GM19455 (cell line): ENCODE results near the gene MEF2C.

Experiments used
- ATAC-seq: cut with Tn5 transposase; IDR thresholded peaks from one replicate; pipeline ENCODE4 v1.9.1; 2021; ENCODE audit not compliant: unreplicated experiment

Gene MEF2C

DNA sequence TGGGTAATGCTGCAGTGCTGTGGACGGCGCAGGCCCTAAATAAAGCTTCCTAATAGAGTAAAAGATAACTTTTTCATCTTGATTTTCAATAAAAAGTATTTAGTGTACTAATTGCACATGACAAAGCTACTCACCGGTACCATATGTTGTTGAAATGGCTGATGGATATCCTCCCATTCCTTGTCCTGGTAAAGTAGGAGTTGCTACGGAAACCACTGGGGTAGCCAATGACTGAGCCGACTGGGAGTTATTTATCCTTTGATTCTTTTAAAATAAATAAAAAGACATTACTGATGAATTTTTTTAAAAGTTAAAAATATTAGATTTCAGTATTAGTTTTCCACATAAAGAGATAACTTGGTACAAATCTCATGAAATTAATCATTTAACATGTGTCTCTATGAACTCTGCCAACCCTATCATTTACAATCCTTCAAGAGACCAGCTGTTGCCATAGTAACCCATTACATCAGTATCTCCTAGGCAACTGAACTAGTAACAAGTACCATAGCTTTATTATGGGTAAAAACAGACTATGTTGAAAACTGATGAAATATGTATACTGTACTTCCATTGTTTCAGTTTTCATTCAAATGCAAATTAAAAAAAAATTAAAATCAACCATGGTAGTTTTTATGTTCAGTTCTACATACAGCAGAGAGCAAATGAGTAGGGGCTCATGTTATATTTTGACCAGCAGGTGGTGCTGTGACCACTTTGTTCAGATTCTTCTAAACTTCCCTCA, 153.7 kb downstream of the MEF2C start:
- ATAC-seq = peak; percentile 29

DNA sequence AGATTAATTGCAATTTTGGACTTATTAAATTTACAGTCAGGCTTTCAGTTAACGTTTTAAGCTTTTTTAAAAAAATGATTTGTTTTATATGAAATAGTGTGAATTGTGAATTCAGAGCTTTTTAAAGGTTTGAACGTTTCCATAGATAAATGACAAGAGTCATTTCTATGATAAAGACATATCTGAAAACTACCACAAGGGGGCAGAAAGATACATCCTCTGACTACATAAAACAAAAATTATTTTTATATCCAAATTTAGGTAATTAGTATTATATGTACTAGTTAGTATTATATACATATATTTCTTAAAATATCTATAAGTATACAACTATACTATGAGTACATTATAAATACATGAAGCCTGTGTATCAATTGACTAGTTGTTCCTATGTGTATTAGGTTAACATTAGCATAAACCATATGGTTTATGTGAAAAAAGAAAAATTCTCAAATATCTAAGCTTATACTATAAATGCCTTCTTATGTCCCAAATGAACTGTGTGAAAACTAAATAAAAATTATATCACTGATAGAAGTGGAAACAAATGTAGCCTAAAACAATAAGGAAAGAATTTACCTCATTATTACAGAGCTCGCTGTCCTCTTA, 155.2 kb downstream of the MEF2C start:
- no peak for ATAC-seq

DNA sequence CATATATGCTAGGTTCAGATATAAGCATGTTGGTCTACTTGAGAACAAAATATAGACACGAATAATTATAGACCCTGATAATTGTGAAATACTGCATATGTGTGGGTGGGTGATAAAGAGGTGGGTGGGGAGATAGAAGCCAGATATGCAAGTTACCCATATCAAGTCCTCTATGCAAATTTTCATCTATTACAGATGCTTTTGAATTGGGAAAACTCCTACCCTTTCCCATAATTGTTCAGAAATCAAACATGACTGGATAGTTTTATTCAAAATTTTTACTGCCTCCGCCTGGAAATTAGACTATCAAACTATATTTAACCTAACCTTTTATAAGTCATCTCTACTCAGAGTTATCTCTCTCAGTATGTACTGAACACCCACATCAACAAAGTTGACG, 157.5 kb downstream of the MEF2C start:
- ATAC-seq = no peak

DNA sequence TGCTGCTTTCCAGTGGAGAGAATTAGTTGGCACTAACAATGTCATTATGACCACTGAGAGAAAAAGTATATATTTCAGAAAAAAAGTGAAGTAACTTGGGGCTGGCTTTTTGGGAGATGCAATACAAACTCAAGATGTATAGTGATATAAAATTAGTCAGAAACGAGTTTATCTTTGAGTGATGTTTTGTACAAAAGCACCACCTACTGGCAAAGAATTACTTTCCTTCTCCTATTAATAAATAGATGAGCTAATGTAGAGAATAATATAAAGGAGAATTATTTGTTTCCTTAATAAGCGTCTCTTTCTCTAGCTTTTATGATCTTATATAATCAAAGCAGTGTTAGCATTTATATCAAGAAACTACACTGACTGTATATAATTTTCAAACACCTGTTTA, 158.8 kb downstream of the MEF2C start:
- ATAC-seq = no peak

DNA sequence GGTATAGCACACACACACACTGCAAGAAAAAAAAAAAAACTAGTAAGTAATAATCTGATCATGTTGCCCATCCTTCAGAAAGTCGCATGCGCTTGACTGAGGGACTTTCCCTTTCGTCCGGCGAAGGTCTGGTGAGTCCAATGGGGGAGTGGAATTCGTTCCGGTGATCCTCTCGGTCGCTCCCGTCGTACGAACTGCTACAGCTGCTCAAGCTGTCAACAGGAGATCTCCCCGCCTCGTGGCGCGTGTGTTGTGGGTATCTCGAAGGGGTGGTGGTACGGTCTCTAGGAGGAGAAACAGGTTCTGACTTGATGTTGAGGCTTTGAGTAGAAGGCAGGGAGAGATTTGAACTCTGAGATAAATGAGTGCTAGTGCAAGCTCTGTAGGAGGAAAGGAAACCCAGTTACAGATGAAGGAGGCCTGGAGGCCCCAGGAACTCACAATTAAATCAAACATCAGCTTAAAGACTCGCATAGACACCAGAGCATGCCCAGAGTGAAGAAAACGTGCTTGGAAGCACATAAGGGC, 160.4 kb downstream of the MEF2C start:
- no peak for ATAC-seq

DNA sequence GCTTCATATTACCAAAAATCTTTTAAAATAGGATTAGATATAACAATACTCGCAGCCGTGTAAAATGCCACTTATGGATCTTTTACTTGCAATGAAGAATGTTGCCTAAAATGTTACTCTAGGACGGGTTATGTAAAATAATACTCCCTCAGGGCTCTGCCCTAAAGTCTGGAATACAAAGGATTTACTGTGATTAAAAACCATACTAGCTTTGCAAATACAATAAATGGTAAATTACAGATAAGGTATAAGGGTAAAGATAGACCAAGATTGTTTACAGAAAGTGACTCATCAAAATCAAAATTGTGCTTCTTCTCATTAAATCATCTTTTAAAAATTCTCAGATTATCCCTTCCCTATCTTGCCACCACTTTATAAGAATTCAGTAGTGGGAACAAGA, 163.6 kb downstream of the MEF2C start:
- ATAC-seq = no peak

DNA sequence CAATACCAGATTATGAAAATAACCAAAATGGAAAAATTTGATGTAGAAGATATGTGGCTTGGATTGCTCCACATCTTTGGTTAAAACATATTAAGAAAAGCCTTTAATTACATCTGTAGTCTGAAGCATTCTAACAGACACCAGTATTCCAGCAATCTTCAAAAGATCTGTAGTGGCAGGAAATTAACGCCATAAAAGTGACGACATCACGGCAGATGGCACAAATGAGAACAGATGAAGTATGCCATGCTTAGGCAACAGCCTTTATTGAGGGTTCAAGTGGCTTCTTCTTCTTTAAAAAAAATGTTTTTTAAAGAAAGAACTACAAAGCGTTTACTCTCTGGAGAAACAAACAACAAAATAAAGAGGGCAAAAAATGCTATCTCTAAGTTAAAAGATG, 164.2 kb downstream of the MEF2C start:
- ATAC-seq = no peak

DNA sequence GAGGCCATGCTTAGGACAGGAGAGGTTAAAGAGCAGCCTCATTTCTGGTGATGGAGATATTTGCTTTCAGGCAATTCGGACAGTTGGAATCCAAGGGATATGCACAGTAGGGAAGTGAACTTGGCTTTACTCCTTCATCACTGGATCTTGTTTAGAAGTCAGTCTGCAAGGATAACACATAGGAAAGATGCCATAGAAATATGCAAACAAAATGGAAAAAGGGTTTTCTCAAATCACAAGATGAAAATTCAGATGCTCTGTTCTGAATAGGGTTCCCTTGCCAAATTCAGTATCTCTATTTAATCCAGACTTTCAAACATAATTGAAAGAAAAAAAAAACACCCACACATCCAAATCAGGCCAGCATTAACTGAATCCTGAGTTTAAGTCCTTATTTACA, 166.9 kb downstream of the MEF2C start:
- no peak for ATAC-seq

DNA sequence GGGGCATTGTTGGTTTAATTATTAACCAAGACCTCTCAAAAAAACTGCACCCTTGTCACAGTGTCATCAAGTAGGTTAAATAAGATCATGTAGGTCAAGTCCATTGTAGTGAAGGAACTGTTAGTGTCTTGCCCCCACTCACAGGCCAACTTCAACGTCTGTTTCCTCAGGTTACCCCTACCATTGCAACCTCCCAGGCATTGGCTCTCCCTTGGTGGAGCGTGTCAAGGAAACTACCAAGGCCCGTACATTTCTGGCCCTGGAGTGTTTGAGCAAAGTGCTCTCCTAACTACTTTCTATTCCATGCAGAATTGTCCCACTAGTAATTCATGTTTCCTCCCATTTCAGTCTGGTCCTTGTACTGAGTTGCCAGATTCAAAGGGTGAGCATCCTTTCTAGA, 167.5 kb downstream of the MEF2C start:
- ATAC-seq = no peak

DNA sequence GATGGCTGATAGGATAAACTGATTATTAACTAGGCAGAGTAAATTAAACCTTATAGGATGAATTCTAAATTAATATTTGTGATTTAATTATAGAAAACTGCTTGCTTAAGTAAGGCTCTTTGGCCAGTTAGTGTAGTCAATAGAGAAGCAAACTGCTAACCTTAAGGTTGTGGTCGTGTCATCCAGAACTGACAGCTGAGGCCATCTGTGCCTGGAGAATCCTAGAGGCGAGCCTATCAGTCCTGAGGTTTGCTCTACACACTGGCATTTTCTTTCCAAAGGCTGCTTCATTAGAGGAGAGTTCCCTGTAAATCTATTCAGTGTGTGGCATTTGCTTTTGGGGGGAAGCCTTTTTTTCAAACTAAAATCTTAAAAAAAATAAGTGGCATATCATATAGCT, 169.2 kb downstream of the MEF2C start:
- ATAC-seq = no peak

DNA sequence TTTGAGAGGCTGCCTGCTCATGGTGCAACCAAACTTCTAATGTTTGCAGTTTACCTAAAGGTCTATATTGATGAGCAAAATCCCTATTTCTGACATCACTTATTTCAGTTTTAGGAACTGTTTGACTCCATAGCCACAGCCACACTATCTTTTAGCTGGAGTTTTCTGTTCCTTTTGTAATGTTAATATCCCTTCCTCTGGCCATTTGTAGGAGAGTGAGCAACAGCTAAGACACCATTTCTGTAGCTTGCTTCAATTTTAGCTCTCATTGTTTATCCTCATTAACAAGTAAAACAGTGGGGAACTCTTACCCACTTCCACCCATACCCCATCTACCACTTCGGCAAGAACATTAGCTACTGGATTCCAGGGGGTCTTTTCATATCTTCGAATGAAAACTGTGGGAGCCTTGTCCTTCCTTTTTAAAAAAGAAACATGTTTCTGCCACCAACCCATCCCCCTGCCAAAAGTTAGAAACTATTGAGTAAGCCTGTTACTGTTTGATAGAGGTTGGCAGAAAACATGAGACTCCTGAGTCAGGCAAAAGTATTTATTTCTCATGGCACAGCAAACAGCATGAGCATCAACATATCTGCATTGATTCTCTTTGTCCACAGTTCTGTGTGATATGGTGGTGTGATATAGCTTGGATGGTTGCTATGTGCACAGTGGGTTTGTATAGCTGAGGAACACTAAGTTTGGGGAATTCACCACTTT, 174.1 kb downstream of the MEF2C start:
- no peak for ATAC-seq

DNA sequence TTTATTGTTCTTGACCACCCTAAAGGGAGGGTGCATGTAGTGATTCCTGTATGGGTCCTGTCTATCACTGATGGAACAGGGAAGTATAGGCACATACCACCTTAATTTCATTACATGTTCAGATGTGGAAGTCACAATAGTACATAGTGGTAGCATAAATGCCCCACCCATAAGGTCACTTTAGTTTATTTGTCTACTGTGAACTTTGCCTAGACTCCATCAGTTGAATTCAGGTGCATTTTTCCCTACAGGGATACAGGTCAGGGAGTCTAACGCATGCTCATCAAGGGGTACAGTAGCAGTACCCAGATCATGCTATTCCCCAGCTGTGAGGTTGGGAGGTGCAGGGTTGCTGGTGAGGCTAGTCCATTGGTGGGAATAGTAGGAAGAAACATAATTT, 175.0 kb downstream of the MEF2C start:
- no peak for ATAC-seq

DNA sequence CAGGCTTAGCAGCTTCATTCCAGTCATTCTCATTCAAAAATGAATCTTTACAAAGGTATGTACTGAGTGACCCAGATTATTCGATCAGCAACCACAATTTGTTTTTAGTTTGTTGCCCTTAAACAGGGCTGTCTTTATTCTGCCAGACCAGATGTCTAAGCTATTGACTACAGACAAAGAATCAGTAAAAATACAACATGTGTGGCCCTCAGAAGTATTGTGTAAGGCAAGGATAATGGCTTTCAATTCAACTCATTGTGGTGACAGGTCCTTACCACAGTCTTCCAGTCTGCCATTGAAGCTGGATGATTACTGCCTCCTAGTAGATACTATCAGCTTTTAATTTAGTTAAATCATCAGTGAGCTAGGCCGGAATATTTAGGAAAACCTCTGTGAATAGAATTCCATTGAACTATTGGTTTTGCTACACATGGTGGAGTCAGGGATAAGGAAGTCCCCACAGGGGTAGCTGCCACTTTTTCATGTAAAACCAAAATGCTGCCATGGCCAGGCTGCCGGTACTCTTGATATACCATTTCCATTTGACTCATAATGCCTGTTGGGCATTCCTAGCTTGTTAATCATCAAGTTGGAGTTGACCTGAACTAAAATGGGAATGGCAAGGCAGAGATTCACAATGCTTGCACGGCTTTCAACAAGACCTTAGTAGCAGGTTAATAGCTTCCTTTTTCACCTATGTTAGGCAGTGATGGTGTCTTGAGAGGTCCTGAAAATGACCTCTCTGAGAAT, 175.6 kb downstream of the MEF2C start:
- no peak for ATAC-seq

DNA sequence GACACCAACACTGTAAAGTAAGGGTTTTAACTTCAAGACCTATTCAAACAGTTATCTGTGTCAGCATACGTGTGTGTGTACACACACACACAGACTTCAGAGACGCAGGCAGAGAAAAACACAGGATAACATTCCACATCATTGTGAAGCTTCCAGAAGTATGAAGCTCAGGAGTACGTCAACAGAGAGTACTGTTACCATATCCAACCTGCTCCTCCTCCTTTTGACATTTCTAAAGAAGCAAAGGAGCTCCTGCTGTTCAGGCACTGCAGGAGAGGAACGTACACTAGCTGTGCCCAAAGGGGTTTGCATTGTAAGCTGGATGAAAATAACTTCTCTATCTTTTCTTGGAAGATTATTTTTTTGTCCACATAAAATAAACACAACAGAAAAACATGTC, 180.7 kb downstream of the MEF2C start:
- ATAC-seq = no peak

DNA sequence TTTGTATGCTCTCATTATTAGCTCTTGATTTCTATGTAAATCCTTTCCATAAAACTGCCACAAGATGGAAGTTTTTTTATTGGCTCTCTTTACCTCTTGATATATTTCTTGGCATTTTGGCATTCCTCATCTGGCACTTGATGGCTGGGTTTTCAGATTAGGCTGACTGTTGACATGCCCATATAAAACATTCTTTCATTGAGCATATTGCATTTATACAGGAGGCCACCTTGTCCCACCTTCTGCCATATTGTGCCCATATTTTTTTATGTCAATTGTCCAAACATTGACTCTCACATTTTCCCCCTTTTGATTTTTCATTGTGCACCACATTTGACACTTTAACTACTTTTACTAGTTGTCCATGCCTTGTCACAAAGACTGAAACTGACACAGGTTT, 182.9 kb downstream of the MEF2C start:
- no peak for ATAC-seq

DNA sequence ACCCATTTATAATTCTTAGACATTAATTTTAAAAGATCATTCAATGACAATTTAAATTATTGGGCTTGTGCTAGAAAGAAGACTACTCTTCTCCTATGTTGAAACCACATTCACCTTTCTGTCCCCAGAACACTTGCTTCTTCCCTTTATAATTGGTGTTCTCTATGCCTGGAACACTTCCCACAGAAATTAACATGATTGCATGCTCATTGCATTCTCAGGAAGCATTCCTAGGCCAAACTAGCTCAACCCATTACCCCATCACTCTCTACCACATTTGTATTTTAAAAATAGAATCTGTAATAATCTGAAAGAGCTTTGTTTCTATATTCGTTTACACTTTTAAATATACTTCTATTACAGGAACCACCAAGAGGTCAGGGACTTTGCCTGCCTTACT, 184.7 kb downstream of the MEF2C start:
- no peak for ATAC-seq

DNA sequence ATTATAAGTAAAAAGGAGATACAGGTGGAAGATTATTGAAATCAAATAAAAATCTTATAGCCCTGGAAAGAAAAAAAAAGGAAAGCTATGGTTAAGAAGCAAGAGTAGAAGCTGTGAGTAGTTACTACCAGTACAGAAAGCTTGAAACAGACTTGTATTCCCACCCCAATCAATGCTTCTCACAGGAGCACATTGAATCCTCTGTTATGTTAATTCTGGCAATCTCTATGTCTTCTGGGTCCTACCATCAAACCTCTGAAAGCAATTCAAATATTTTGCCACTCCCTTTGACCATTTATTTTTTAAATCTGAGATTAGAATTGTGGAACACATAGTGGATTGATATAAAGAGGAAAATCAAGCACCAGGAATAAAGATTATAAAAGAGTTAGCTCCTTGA, 186.5 kb downstream of the MEF2C start:
- ATAC-seq = no peak

DNA sequence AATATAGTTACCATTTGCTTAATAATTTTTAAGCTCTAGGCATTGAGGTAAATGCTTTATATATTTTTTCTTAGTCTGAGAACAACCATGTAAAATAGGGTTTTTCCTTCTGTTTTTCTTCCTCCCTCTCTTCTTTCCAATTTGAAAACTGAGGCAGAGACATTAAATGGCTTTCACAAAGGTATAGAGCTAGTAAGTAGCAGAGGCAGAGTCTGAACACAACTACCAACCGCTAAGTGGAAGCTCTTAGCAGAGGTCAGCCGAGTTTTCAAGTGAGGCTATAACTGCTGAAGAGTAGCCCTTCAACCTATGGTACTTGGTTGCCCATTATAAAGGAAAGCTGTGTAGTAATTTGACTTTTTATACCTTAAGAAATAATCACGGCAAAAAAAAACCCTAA, 187.1 kb downstream of the MEF2C start:
- no peak for ATAC-seq

DNA sequence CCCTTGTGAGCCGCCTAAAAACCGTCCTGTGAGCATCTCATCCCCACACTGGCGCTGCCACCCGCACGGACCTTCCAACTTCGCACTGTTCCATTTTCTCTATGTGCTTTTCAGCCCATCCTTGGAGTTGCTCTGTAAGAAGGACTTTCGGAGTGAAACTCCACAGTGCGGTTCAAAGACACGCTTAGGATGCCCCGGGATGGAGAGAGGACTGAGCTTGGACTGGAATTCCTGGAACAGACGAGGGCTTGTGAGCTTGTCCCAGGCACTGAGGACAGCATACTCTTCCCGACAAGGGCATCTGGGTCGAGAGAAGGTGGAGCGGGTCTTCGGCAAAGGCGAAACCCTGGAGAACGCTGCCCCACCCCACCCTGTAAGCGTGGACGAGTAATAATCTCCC, 187.8 kb downstream of the MEF2C start:
- ATAC-seq = no peak

DNA sequence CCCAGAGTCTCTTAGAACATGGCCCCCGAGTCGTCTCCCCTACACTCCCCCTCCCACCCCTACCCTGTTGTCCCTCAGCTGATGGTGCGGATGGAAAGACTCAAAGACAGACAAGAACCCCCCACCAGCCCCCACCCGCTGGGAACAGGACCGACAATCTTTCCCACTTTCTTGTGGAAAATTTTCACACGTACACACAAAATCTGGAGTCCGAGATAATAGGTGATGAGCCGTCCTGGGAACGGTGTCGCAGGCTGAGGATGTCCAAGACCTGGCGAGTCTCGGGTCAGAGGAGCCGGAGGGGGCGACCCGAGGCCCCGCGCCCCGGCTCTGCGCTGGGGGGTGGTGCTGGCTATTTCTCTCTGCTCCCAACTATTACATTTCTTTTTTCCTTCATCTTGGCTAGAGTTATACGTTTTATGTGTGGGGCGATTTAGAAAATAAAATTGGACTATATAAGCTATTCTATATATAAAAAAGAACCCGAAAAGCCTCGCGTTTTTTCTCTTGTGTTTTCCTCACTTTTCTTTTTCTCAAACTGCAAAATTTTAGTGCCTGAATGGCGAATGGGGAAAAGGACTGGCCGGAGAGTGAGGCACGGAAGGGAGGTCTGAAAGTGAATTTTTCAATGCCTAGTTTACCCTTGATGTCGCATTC, 188.8 kb downstream of the MEF2C start:
- no peak for ATAC-seq
